Panc1 (cell line): ENCODE results near the gene EBF4.

Experiments used
- POLR2AphosphoS5 ChIP-seq: IDR thresholded peaks from 2 replicates; pipeline ENCODE4 v1.6.1; 2012; ENCODE audit warnings: mild to moderate bottlenecking, low read depth, low read length, moderate library complexity
- SIN3A ChIP-seq: IDR thresholded peaks from 2 replicates; pipeline ENCODE4 v1.6.1; 2012; ENCODE audit warnings: low read depth, mild to moderate bottlenecking, low read length, moderate library complexity, borderline replicate concordance; ENCODE audit not compliant: insufficient read depth
- TCF7L2 ChIP-seq: IDR thresholded peaks from 2 replicates; pipeline ENCODE4 v1.6.1; 2011; ENCODE audit warnings: mild to moderate bottlenecking, low read depth, low read length, inconsistent platforms
- TF ChIP-seq, protein P1 (sequence below): fragments of 450-650 bp; IDR thresholded peaks from 2 replicates; pipeline ENCODE4 v1.5.1; 2017; ENCODE audit warnings: mild to moderate bottlenecking

DNA sequence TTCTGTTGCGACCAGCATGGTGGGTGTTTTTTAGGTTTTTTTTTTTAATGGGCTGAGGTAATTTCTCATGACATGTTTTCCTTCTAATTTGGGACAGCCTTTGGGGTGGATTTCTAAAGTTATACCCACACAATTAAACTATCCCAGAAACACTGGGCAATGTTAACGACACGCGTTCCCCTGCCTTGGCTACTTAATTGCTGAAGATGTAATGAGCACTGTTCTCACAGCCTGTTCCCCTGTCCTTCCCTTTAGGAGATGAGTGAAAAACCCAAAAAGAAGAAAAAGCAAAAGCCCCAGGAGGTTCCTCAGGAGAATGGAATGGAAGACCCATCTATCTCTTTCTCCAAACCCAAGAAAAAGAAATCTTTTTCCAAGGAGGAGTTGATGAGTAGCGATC is 34.9 kb upstream of the EBF4 start:
- TF ChIP-seq, protein P1, sequence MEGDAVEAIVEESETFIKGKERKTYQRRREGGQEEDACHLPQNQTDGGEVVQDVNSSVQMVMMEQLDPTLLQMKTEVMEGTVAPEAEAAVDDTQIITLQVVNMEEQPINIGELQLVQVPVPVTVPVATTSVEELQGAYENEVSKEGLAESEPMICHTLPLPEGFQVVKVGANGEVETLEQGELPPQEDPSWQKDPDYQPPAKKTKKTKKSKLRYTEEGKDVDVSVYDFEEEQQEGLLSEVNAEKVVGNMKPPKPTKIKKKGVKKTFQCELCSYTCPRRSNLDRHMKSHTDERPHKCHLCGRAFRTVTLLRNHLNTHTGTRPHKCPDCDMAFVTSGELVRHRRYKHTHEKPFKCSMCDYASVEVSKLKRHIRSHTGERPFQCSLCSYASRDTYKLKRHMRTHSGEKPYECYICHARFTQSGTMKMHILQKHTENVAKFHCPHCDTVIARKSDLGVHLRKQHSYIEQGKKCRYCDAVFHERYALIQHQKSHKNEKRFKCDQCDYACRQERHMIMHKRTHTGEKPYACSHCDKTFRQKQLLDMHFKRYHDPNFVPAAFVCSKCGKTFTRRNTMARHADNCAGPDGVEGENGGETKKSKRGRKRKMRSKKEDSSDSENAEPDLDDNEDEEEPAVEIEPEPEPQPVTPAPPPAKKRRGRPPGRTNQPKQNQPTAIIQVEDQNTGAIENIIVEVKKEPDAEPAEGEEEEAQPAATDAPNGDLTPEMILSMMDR: no peak
- TF ChIP-seq POLR2AphosphoS5: no peak
- TF ChIP-seq TCF7L2: no peak
- TF ChIP-seq SIN3A: no peak
